Astrocyte (in vitro differentiated cells and primary cell): ENCODE measurements around the gene CFL1. TPM values are rescaled to one million over a fixed set of nuclear protein-coding genes. Genes with fewer than 3 reads are reported as not detected.
A peak's percentile ranks its signal among the peaks of the same experiment; 100 is the strongest.

Source experiments
- DNase-seq: peaks from one replicate; pipeline ENCODE4 v3.0.0-alpha.2; 2010; ENCODE audit warnings: low read depth
- FAIRE-seq: peaks from 2 replicates; lab custom pipeline; 2011; peaks lifted over from hg19 to GRCh38; lab: Jason Lieb, UNC
- H2AFZ ChIP-seq: 2 replicates; pipeline ENCODE4 v1.6.0; 2012; ENCODE audit warnings: low read depth, low read length, inconsistent platforms
- H3K27ac ChIP-seq: 2 replicates; pipeline ENCODE4 v1.5.1; 2011; ENCODE audit warnings: low read depth, low read length, inconsistent platforms
- H3K27me3 ChIP-seq: 2 replicates; pipeline ENCODE4 v1.6.0; 2011; ENCODE audit warnings: low read length, inconsistent platforms; ENCODE audit not compliant: insufficient read depth
- H3K36me3 ChIP-seq: 2 replicates; pipeline ENCODE4 v1.5.1; 2011; ENCODE audit warnings: low read length, inconsistent platforms; ENCODE audit not compliant: insufficient read depth
- H3K4me1 ChIP-seq: 2 replicates; pipeline ENCODE4 v1.5.1; 2011; ENCODE audit warnings: low read length, inconsistent platforms; ENCODE audit not compliant: insufficient read depth
- H3K4me2 ChIP-seq: 2 replicates; pipeline ENCODE4 v1.6.0; 2012; ENCODE audit warnings: low read length, inconsistent platforms
- H3K4me3 ChIP-seq: 2 replicates; pipeline ENCODE4 v1.5.1; 2011; ENCODE audit warnings: low read depth, mild to moderate bottlenecking, low read length, inconsistent platforms; ENCODE audit not compliant: insufficient read depth
- H3K79me2 ChIP-seq: 2 replicates; pipeline ENCODE4 v1.6.0; 2012; ENCODE audit warnings: mild to moderate bottlenecking, low read length, inconsistent platforms; ENCODE audit not compliant: insufficient read depth
- H3K9ac ChIP-seq: 2 replicates; pipeline ENCODE4 v1.6.0; 2012; ENCODE audit warnings: mild to moderate bottlenecking, low read length, inconsistent platforms
- H3K9me3 ChIP-seq: 2 replicates; pipeline ENCODE4 v1.5.1; 2012; ENCODE audit warnings: low read depth, mild to moderate bottlenecking, low read length, inconsistent platforms; ENCODE audit not compliant: insufficient read depth
- H4K20me1 ChIP-seq: 2 replicates; pipeline ENCODE4 v1.6.0; 2012; ENCODE audit warnings: low read length, inconsistent platforms; ENCODE audit not compliant: insufficient read depth
- H3K27ac Mint-ChIP-seq: one replicate; pipeline ENCODE4 v1.8.0; 2021; ENCODE audit warnings: mild to moderate bottlenecking, mixed read lengths; ENCODE audit not compliant: unreplicated experiment
- H3K27me3 Mint-ChIP-seq: one replicate; pipeline ENCODE4 v1.8.0; 2021; ENCODE audit warnings: low read depth, mixed read lengths; ENCODE audit not compliant: unreplicated experiment
- H3K36me3 Mint-ChIP-seq: one replicate; pipeline ENCODE4 v1.8.0; 2021; ENCODE audit warnings: low read depth, mixed read lengths; ENCODE audit not compliant: unreplicated experiment
- H3K4me1 Mint-ChIP-seq: one replicate; pipeline ENCODE4 v1.8.0; 2021; ENCODE audit warnings: low read depth, mixed read lengths; ENCODE audit not compliant: unreplicated experiment
- H3K4me3 Mint-ChIP-seq: one replicate; pipeline ENCODE4 v1.8.0; 2021; ENCODE audit warnings: mild to moderate bottlenecking, moderate library complexity, mixed read lengths; ENCODE audit not compliant: unreplicated experiment
- H3K9me3 Mint-ChIP-seq: one replicate; pipeline ENCODE4 v1.8.0; 2021; ENCODE audit warnings: mild to moderate bottlenecking, mixed read lengths; ENCODE audit not compliant: unreplicated experiment
- CTCF ChIP-seq: IDR thresholded peaks from 2 replicates; pipeline ENCODE4 v1.5.1; 2011; ENCODE audit warnings: low read depth, mild to moderate bottlenecking, inconsistent platforms, low read length, moderate library complexity; ENCODE audit not compliant: insufficient read depth
- EZH2 ChIP-seq: IDR thresholded peaks from 2 replicates; pipeline ENCODE4 v1.6.1; 2012; ENCODE audit warnings: mild to moderate bottlenecking, low read length, inconsistent platforms; ENCODE audit not compliant: insufficient read depth
- total RNA-seq: library from RNA; stranded (reverse); gene quantifications from 2 replicates; pipeline ENCODE4 v1.2.1, GENCODE V29; 2021

CFL1 gene
- total RNA-seq, 1 donor from 2014 or later: 1,931 TPM

- Mint-ChIP-seq H3K36me3 (peaks cover 14% of the 10 kb centered on the region), H3K4me3 (peak overlapping the region; percentile 81), H3K27me3 (no peaks in the 10 kb centered on the region), H3K9me3 (no peaks in the 10 kb centered on the region), H3K4me1 (peaks cover 35% of the 10 kb centered on the region), H3K27ac (peak overlapping the region; percentile 58)
- Histone ChIP-seq H2AFZ (no peak overlapping the region), H3K4me2 (peak overlapping the region; percentile 99), H3K27ac (peak overlapping the region; percentile 65), H4K20me1 (peaks cover 67% of the 10 kb centered on the region), H3K79me2 (peaks cover 71% of the 10 kb centered on the region), H3K9ac (peak overlapping the region; percentile 79), H3K4me1 (peaks cover 73% of the 10 kb centered on the region), H3K9me3 (no peaks in the 10 kb centered on the region), H3K36me3 (peaks cover 20% of the 10 kb centered on the region), H3K27me3 (no peaks in the 10 kb centered on the region), H3K4me3 (peak overlapping the region; percentile 60)
- FAIRE-seq: no peak
- no peak for DNase-seq
- TF ChIP-seq CTCF (no peak), EZH2 (no peak)
Measured at GRCh38 chr11:65891219-65892136, 33.5 kb upstream of the CFL1 start.

GRCh38 chr11:65890324-65891218 lies 32.6 kb upstream of the CFL1 start, which contains the start of gene CCDC85B:
Gene CCDC85B (plus strand): TSS chr11:65890673. CDS start chr11:65890784, 111 bp downstream.
- Histone ChIP-seq H3K27ac (peak within 1 kb of the TSS; percentile 85), H4K20me1 (peaks cover 64% of the 10 kb centered on the region), H3K27me3 (no peaks in the 10 kb centered on the region), H3K9me3 (no peaks in the 10 kb centered on the region), H2AFZ (no peak within 1 kb of the TSS), H3K9ac (peak within 1 kb of the TSS; percentile 87), H3K4me3 (peak within 1 kb of the TSS; percentile 60), H3K4me2 (peak within 1 kb of the TSS; percentile 99), H3K79me2 (peaks cover 71% of the 10 kb centered on the region), H3K36me3 (peaks cover 11% of the 10 kb centered on the region), H3K4me1 (peaks cover 65% of the 10 kb centered on the region)
- peak; percentile 85 for DNase-seq
- Mint-ChIP-seq H3K4me3 (peak within 1 kb of the TSS; percentile 97), H3K27ac (peak within 1 kb of the TSS; percentile 98), H3K9me3 (no peaks in the 10 kb centered on the region), H3K36me3 (peaks cover 13% of the 10 kb centered on the region), H3K4me1 (peaks cover 32% of the 10 kb centered on the region), H3K27me3 (no peaks in the 10 kb centered on the region)
- TF ChIP-seq CTCF: no peak
- TF ChIP-seq EZH2: no peak
- no peak for FAIRE-seq
